GM21825 (cell line): ENCODE results near the gene HTR7.
A peak's percentile ranks its signal among the peaks of the same experiment; 100 is the strongest.
"Not testable (repeated sequence)": the region's sequence is repeated elsewhere in the genome, so short reads cannot be mapped to it uniquely, and the experiment has no call there.

Experiments
- ATAC-seq: cut with Tn5 transposase; IDR thresholded peaks from one replicate; pipeline ENCODE4 v1.9.1; 2021; ENCODE audit warnings: mild to moderate bottlenecking, moderate library complexity; ENCODE audit not compliant: unreplicated experiment

The HTR7 gene

GRCh38 chr10:90857635-90858460 lies at the start of gene HTR7:
HTR7 (minus strand) TSS chr10:90858039; CDS start chr10:90857671, 368 bp downstream.
- ATAC-seq, result peak; percentile 51

GRCh38 chr10:90906596-90906995 lies 48.8 kb upstream of the HTR7 start:
- ATAC-seq, result no peak

GRCh38 chr10:90905925-90906324 lies 48.1 kb upstream of the HTR7 start:
- ATAC-seq, result no peak

- ATAC-seq, result not testable (repeated sequence)
Measured at GRCh38 chr10:90896916-90897315, 39.1 kb upstream of the HTR7 start.

- no peak for ATAC-seq
Measured at GRCh38 chr10:90893190-90893589, 35.4 kb upstream of the HTR7 start.

- ATAC-seq, result no peak
Measured at GRCh38 chr10:90890347-90890746, 32.5 kb upstream of the HTR7 start.

GRCh38 chr10:90889636-90890035 lies 31.8 kb upstream of the HTR7 start:
- no peak for ATAC-seq

GRCh38 chr10:90888387-90888786 lies 30.5 kb upstream of the HTR7 start:
- ATAC-seq, result no peak

- ATAC-seq, result no peak
Measured at GRCh38 chr10:90887555-90887954, 29.7 kb upstream of the HTR7 start.

GRCh38 chr10:90885176-90885575 lies 27.3 kb upstream of the HTR7 start:
- ATAC-seq, result no peak

- no peak for ATAC-seq
Measured at GRCh38 chr10:90884431-90884830, 26.6 kb upstream of the HTR7 start.

GRCh38 chr10:90880059-90880719 lies 22.4 kb upstream of the HTR7 start:
- ATAC-seq, result not testable (repeated sequence)

GRCh38 chr10:90879062-90879461 lies 21.2 kb upstream of the HTR7 start:
- no peak for ATAC-seq

- no peak for ATAC-seq
Measured at GRCh38 chr10:90872648-90873020, 14.8 kb upstream of the HTR7 start.

GRCh38 chr10:90871766-90872647 lies 14.2 kb upstream of the HTR7 start, which contains the start of gene RPP30:
RPP30 (plus strand) TSS chr10:90871974; CDS start chr10:90871987, 13 bp downstream.
- peak; percentile 98 for ATAC-seq

GRCh38 chr10:90871279-90871765 lies 13.5 kb upstream of the HTR7 start:
- peak; percentile 45 for ATAC-seq

- ATAC-seq, result no peak
Measured at GRCh38 chr10:90866050-90866598, 8.3 kb upstream of the HTR7 start.

GRCh38 chr10:90865401-90865800 lies 7.6 kb upstream of the HTR7 start:
- ATAC-seq, result no peak

GRCh38 chr10:90862908-90863514 lies 5.2 kb upstream of the HTR7 start:
- no peak for ATAC-seq

GRCh38 chr10:90860790-90861189 lies 3.0 kb upstream of the HTR7 start:
- ATAC-seq, result no peak
